HL-60 (cell line): ENCODE data around the gene BCAT1.
"Not testable (repeated sequence)": the region's sequence is repeated elsewhere in the genome, so short reads cannot be mapped to it uniquely, and the experiment has no call there.

Experiments
- DNase-seq, 2 experiments: peaks; one replicate each; pipeline ENCODE4 v3.0.0-alpha.2; 2010 to 2020; ENCODE audit warnings: low read depth in 1 of 2, low spot score in 1 of 2
- H3K27ac ChIP-seq: fragments of 250-450 bp; sonication (Bioruptor Pico); replicated peaks from 2 replicates; pipeline ENCODE4 v1.5.1; 2020; ENCODE audit warnings: mild to moderate bottlenecking, moderate library complexity
- H3K27me3 ChIP-seq: fragments of 250-450 bp; sonication (Bioruptor Pico); 2 replicates; pipeline ENCODE4 v1.5.1; 2021; ENCODE audit warnings: mild to moderate bottlenecking, moderate library complexity; ENCODE audit not compliant: insufficient read depth, poor library complexity, severe bottlenecking
- H3K4me3 ChIP-seq: replicated peaks from 2 replicates; pipeline ENCODE4 v1.5.1; 2011; ENCODE audit warnings: mild to moderate bottlenecking, control low read depth, low read length; ENCODE audit not compliant: insufficient read depth
- GABPA ChIP-seq: IDR thresholded peaks from 2 replicates; pipeline ENCODE4 v1.6.1; 2012; ENCODE audit warnings: low read depth
- POLR2AphosphoS5 ChIP-seq: IDR thresholded peaks from 2 replicates; pipeline ENCODE4 v1.6.1; 2012; ENCODE audit warnings: low read depth
- SPI1 ChIP-seq: IDR thresholded peaks from 2 replicates; pipeline ENCODE4 v1.6.1; 2012; ENCODE audit warnings: low read depth, mild to moderate bottlenecking, borderline replicate concordance
- TF ChIP-seq, protein P1 (sequence below): IDR thresholded peaks from 2 replicates; pipeline ENCODE4 v1.6.1; 2012; ENCODE audit warnings: low read depth; ENCODE audit not compliant: insufficient replicate concordance
- TF ChIP-seq, protein P2 (sequence below): IDR thresholded peaks from one replicate; pipeline ENCODE4 v1.5.1; 2011; ENCODE audit warnings: low read length, control low read depth, inconsistent platforms; ENCODE audit not compliant: insufficient read depth

BCAT1 gene

DNA sequence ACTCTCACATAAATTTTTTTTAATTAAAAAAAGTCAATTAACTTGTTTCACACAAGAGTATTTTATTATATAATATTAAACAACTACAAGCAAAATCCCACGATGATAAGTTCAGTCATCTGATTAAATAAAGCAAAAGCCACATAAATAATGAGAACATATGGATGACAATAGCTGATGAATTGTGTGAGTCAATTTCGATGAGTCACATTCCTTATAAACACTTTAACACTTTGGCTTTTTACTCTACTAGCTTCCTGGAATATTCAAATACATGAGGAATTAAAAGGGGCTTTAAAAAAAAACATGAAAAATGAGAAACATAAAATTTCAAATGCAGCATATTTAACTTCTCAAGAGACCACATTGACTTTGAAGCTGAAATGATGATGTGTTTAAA, 95.3 kb downstream of the BCAT1 start:
- H3K27ac ChIP-seq: no peak overlapping the region
- no peak overlapping the region for H3K4me3 ChIP-seq
- no peaks in the 10 kb centered on the region for H3K27me3 ChIP-seq
- DNase-seq: no peak
- TF ChIP-seq, protein P1, sequence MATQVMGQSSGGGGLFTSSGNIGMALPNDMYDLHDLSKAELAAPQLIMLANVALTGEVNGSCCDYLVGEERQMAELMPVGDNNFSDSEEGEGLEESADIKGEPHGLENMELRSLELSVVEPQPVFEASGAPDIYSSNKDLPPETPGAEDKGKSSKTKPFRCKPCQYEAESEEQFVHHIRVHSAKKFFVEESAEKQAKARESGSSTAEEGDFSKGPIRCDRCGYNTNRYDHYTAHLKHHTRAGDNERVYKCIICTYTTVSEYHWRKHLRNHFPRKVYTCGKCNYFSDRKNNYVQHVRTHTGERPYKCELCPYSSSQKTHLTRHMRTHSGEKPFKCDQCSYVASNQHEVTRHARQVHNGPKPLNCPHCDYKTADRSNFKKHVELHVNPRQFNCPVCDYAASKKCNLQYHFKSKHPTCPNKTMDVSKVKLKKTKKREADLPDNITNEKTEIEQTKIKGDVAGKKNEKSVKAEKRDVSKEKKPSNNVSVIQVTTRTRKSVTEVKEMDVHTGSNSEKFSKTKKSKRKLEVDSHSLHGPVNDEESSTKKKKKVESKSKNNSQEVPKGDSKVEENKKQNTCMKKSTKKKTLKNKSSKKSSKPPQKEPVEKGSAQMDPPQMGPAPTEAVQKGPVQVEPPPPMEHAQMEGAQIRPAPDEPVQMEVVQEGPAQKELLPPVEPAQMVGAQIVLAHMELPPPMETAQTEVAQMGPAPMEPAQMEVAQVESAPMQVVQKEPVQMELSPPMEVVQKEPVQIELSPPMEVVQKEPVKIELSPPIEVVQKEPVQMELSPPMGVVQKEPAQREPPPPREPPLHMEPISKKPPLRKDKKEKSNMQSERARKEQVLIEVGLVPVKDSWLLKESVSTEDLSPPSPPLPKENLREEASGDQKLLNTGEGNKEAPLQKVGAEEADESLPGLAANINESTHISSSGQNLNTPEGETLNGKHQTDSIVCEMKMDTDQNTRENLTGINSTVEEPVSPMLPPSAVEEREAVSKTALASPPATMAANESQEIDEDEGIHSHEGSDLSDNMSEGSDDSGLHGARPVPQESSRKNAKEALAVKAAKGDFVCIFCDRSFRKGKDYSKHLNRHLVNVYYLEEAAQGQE: no peak
- no peak for TF ChIP-seq POLR2AphosphoS5
- TF ChIP-seq SPI1: no peak
- TF ChIP-seq, protein P2, sequence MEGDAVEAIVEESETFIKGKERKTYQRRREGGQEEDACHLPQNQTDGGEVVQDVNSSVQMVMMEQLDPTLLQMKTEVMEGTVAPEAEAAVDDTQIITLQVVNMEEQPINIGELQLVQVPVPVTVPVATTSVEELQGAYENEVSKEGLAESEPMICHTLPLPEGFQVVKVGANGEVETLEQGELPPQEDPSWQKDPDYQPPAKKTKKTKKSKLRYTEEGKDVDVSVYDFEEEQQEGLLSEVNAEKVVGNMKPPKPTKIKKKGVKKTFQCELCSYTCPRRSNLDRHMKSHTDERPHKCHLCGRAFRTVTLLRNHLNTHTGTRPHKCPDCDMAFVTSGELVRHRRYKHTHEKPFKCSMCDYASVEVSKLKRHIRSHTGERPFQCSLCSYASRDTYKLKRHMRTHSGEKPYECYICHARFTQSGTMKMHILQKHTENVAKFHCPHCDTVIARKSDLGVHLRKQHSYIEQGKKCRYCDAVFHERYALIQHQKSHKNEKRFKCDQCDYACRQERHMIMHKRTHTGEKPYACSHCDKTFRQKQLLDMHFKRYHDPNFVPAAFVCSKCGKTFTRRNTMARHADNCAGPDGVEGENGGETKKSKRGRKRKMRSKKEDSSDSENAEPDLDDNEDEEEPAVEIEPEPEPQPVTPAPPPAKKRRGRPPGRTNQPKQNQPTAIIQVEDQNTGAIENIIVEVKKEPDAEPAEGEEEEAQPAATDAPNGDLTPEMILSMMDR: no peak
- no peak for TF ChIP-seq GABPA

DNA sequence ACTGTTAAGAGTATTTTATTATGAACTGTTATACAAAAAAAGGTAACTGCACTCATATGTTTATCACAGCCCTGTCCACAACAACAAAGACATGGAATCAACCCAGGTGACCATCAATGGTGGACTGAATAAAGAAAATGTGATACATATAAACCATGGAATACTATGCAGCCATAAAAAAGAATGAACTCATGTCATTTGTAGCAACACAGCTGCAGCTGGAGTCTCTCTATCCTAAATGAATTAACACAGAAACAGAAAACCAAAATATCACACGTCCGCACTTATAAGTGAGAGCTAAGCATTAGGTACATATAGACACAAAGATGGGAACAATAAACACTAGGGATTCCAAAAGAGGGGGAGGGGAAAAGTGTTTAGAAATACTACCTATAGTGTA, 95.8 kb downstream of the BCAT1 start:
- TF ChIP-seq GABPA (no peak), SPI1 (no peak)
- TF ChIP-seq, protein P2: no peak
- Histone ChIP-seq H3K27me3 (no peaks in the 10 kb centered on the region), H3K4me3 (no peak overlapping the region), H3K27ac (no peak overlapping the region)
- no peak for DNase-seq

DNA sequence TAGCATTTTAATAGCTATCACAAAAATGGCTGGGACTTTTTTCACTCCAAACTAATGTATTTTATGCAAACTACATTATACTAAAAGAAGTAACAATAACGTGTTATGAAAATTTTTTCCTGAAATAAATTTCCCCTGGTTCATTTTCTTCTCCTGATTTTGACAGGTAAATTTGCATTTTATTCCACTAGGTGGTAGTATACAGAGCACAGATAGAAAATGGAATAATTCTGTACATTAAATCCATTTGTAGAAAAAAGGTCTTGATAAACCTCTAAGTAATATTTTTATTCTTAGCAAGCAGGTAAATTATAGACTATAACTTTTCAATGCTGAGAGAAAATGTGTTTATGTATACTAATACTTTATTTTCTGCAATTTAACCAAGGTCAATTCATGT, 96.5 kb downstream of the BCAT1 start:
- TF ChIP-seq GABPA (no peak), SPI1 (no peak), POLR2AphosphoS5 (no peak)
- TF ChIP-seq, protein P2: no peak
- TF ChIP-seq, protein P1: no peak
- no peak for DNase-seq

DNA sequence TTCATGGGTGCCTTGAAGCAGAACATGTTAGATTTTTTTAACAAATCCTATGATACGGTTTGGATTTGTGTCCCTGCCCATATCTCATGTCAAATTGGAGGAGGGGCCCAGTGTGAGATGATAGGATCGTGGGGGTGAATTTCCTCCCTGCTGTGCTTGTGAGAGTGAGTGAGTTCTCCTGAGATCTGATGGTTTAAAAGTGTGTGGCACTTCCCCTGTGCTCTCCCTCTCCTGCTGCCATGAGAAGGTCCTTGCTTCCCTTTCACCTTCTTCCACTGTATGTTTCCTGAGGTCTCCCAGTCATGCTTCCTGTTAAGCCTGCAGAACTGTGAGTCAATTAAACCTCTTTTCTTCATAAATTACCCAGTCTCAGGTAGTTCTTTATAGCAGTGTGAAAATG, 97.0 kb downstream of the BCAT1 start:
- not testable (repeated sequence) for DNase-seq, H3K27ac ChIP-seq, H3K4me3 ChIP-seq, H3K27me3 ChIP-seq

More for the DNA sequence above, 96.5 kb downstream of the BCAT1 start:
- no peak overlapping the region for H3K27ac ChIP-seq
- H3K4me3 ChIP-seq: no peak overlapping the region
- no peaks in the 10 kb centered on the region for H3K27me3 ChIP-seq
